HG02642 (cell line): Measurements from ENCODE around the gene GGT5.

Source experiments
- ATAC-seq: cut with Tn5 transposase; IDR thresholded peaks from one replicate; pipeline ENCODE4 v1.9.1; 2021; ENCODE audit warnings: mild to moderate bottlenecking; ENCODE audit not compliant: unreplicated experiment, poor library complexity

The GGT5 gene

DNA sequence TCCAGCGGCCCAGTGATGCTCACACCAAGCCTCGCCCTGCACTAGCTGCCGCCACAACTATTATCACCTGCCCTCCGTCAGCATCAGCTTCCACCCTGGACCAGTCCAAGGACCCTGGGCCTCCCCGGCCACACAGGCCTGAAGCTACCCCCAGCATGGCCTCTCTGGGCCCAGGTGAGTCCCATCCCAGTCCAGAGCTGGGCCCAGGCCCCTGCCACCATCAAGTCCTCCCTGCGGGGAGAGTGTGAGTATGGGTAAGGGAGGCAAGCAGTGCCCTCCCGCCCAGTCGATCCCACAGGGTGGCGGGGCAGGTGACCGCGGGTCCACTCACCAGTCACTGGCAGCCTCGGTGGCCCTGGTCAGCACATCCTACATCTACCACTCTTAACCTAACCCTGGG is 73.1 kb downstream of the GGT5 start:
- no peak for ATAC-seq

DNA sequence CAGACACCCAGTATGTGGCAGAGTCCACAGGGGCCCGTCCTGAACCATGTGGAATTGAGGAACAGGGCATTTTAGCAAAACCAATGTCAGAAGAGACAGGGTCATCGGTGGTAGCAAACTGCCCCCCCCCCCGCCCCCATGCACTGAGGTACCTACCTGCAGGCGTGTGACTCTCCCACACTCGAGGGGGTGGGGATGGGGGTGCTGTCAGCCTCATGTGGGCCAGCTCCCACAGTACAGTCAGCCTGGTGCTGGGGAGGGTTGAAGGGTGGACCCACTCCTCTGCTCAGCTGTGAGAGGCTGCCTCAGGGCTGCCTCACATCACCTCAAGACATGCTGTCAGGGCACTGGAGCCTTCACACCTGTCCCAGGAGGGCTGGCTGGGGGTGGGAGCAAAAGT is 74.2 kb downstream of the GGT5 start:
- ATAC-seq: no peak

DNA sequence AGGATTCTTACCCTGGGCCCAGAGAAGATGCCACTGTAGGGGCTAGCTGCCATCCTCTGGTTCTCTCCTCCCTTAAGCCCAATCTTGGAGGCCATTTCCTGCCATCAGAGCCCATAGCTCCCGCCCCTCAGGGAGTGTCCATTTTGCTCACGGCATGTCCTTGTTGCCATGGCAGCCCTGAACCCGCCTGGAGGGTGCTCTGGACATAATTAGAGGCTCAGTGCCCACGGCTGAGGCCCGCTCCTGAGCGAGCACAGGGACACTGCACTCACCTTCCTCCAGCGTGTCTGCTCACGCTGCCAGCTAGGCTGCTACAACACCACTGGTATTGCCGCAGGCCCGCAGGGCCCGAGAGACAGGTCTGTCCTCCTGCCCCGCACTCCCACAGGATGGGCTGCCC is 74.7 kb downstream of the GGT5 start:
- no peak for ATAC-seq
